ENCODE results near the gene CNKSR2. TPM values are rescaled to one million over a fixed set of nuclear protein-coding genes. Genes with fewer than 3 reads are reported as not detected.
A peak's percentile ranks its signal among the peaks of the same experiment; 100 is the strongest.

The CNKSR2 gene
- total and polyA plus RNA-seq, 10 of the 15 experiments (the other 5 are each of a cell fraction or from before 2014, with no cell fraction given): 0.02 to 0.69 (median 0.18) TPM; not detected in 4

GRCh38 chrX:21373001-21373400 is 1.2 kb upstream of the CNKSR2 start:
- no peak overlapping the region for H3K9ac ChIP-seq (ENCODE audit: control insufficient read depth, insufficient read depth, low read length)
- POLR2A ChIA-PET: no interaction called here
- DNase-seq (ENCODE audit: low read depth, low spot score) (no peak), FAIRE-seq (no peak), ATAC-seq (no peak)
- H2AFZ ChIP-seq (ENCODE audit: control insufficient read depth, low read depth, low read length): no peak overlapping the region
- H4K20me1 ChIP-seq (ENCODE audit: control insufficient read depth, insufficient read depth): no peaks in the 10 kb centered on the region
- H3K79me2 ChIP-seq (ENCODE audit: control insufficient read depth, insufficient read depth, low read length): no peaks in the 10 kb centered on the region
- RAD21 ChIA-PET (ENCODE audit: unreplicated experiment): no interaction called here
- SMC1A ChIA-PET (ENCODE audit: uncharacterized antibody, unreplicated experiment): no interaction called here
- H3K4me3 ChIP-seq: no peak overlapping the region
- WGBS (ENCODE audit: insufficient coverage, insufficient replicate concordance, low lambda C conversion rate, missing lambda C conversion rate): 47% methylated on average over 7 of the region's 7 CpGs
- intact Hi-C loops (cut with micrococcal nuclease; ENCODE audit: unreplicated experiment): no loop called here
- no peaks in the 10 kb centered on the region for H3K9me3 ChIP-seq (replicated peaks; ENCODE audit: control insufficient read depth, insufficient read depth, low read length)
- no TSS peak for BruUV-seq (replicated peaks)
- no peaks in the 10 kb centered on the region for H3K36me3 ChIP-seq (ENCODE audit: control insufficient read depth in 2 of 2, insufficient read depth in 2 of 2, low read length in 1 of 2)
- 0 out of 2 replicates have a peak overlapping the region, but pooled peaks have one; percentile 9 for H3K4me2 ChIP-seq (ENCODE audit: control insufficient read depth, insufficient read depth)
- no peaks in the 10 kb centered on the region for H3K4me1 ChIP-seq (ENCODE audit: control insufficient read depth, insufficient read depth, low read length)
- CTCF ChIA-PET: no interaction called here
- in situ Hi-C loops (cut with MboI): no loop called here
- no peaks in the 10 kb centered on the region; a peak in 2 of 4 replicates for H3K27me3 ChIP-seq (replicated peaks in 1 of 2; ENCODE audit: control insufficient read depth in 2 of 2, insufficient read depth in 2 of 2, low read length in 1 of 2)
- no peak overlapping the region for H3K27ac ChIP-seq (ENCODE audit: control insufficient read depth, insufficient read depth)
- TF ChIP-seq CEBPZ (IDR thresholded peaks at IDR 0.05; ENCODE audit: low read depth, low read length) (no peak), CREM (IDR thresholded peaks at IDR 0.05; ENCODE audit: low read depth) (no peak), SREBF1 (IDR thresholded peaks at IDR 0.05; ENCODE audit: low read length) (no peak), CBX5 (IDR thresholded peaks at IDR 0.05; ENCODE audit: low read depth) (no peak), SMAD1 (IDR thresholded peaks at IDR 0.05; ENCODE audit: low read depth, partially characterized antibody) (no peak), FOXM1 (IDR thresholded peaks at IDR 0.05; ENCODE audit: low read depth, low read length) (no peak), POLR2AphosphoS2 (IDR thresholded peaks at IDR 0.05; ENCODE audit: low read depth, low read length) (no peak), STAT3 (IDR thresholded peaks at IDR 0.05; ENCODE audit: low read depth, low read length) (no peak), ZBED1 (IDR thresholded peaks at IDR 0.05; ENCODE audit: borderline replicate concordance) (no peak), ATF2 (IDR thresholded peaks at IDR 0.05; ENCODE audit: low read length) (no peak), ZNF24 (IDR thresholded peaks at IDR 0.05) (no peak), PRDM15 (CRISPR knock-in tag; IDR thresholded peaks at IDR 0.05) (no peak), EP300 (IDR thresholded peaks at IDR 0.05; ENCODE audit: borderline replicate concordance in 1 of 2, control insufficient read depth in 1 of 2, low read depth in 2 of 2, low read length in 2 of 2) (no peak), HDGF (IDR thresholded peaks at IDR 0.05) (no peak), FOXK2 (IDR thresholded peaks at IDR 0.05) (no peak), HDAC2 (IDR thresholded peaks at IDR 0.05) (no peak)

All from GM12878 (cell line).